ENCODE measurements around the gene PPP2R2C. TPM values are rescaled to one million over a fixed set of nuclear protein-coding genes. Genes with fewer than 3 reads are reported as not detected.

PPP2R2C gene
- total RNA-seq, 1 experiment from 2014 or later, result 9.5 TPM

DNA sequence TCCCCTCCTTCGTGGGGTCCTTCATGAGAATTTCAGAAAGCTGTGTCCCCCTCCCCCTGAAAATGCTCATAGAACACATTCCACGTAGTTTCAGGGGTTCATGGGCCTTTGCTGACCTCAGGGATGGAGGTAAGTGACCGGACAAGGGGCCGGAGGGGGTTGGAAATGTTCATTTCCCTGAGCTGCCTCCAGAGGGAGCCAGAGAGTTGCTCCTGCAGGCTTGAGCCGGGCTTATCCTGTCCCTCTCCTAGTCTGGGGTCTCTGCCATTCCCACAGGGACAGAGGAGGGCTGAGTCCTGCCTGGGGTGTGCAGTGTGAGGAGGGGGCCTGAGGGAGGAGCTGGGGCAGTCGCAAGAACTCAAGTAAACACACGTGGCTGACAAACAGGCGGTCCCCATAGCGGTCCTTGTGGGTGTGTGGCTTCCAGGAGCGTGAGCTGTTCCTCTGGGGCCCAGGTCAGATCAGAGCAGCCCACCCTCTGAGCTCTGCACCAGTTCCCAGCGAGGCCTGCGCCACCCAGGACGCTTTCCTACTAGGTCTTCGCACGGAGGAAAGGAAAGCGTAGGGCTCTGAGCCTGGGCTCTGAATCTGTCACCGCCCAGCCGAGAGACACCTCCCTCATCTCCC, 140.3 kb downstream of the PPP2R2C start:
- H3K27ac ChIP-seq (ENCODE audit: low read length), result no peak overlapping the region
- H3K79me2 ChIP-seq (ENCODE audit: low read length), result no peaks in the 10 kb centered on the region
- peak; percentile 75 for TF ChIP-seq CTCF (conservative IDR thresholded peaks at IDR 0.05; ENCODE audit: low read depth, low read length)
- no peak for TF ChIP-seq EZH2phosphoT487 (IDR thresholded peaks at IDR 0.05; ENCODE audit: borderline replicate concordance, low read length)
- no peak for TF ChIP-seq EZH2 (IDR thresholded peaks at IDR 0.05; ENCODE audit: low read length, unreplicated experiment)
- no peaks in the 10 kb centered on the region for H3K36me3 ChIP-seq (ENCODE audit: low read depth, low read length)
- peak; percentile 38; the same call in 1 of the 2 replicates for ATAC-seq
- ChIA-PET POLR2A (ENCODE audit: unreplicated experiment) (interaction anchor here (0.7 kb wide), 1 partner anchor 137 kb away, joined by 3 read pairs; no protein-coding TSS in a partner anchor), CTCF (interaction anchor here (2.1 to 2.6 kb wide), 2 partner anchors 68 to 82 kb away, joined by 6 to 10 read pairs; no protein-coding TSS in a partner anchor)
- no TSS peak for BruUV-seq (replicated peaks)
- H3K4me2 ChIP-seq (ENCODE audit: low read length), result no peak overlapping the region
- no peak overlapping the region for H3K4me3 ChIP-seq (ENCODE audit: low read length)
- H3K27me3 ChIP-seq (ENCODE audit: low read length), result no peaks in the 10 kb centered on the region
- peak; percentile 62 for DNase-seq
- H3K9ac ChIP-seq (ENCODE audit: low read length), result no peak overlapping the region
- H3K9me2 ChIP-seq (replicated peaks; ENCODE audit: low read length), result no peaks in the 10 kb centered on the region
- H2AFZ ChIP-seq (ENCODE audit: low read length), result no peak overlapping the region
- no peaks in the 10 kb centered on the region for H4K20me1 ChIP-seq (ENCODE audit: low read length)
- peaks cover under 1% of the 10 kb centered on the region for H3K4me1 ChIP-seq (ENCODE audit: insufficient read depth, low read length)
- intact Hi-C loops (cut with micrococcal nuclease), result loop anchor here (1.0 kb wide), 1 partner anchor 50 kb away; no protein-coding TSS in a partner anchor
- no peaks in the 10 kb centered on the region for H3F3A ChIP-seq (ENCODE audit: low read length, unreplicated experiment)
- H3K9me3 ChIP-seq (ENCODE audit: low read length), result no peaks in the 10 kb centered on the region

GRCh38 chr4:6331468-6331867, 140.9 kb downstream of the PPP2R2C start:
- POLR2A ChIA-PET (ENCODE audit: unreplicated experiment), result interaction anchor here (0.7 kb wide), 1 partner anchor 138 kb away, joined by 3 read pairs; no protein-coding TSS in a partner anchor

More at GRCh38 chr4:6331468-6331867, 140.9 kb downstream of the PPP2R2C start:
- H3K27ac ChIP-seq (ENCODE audit: low read length), result no peak overlapping the region
- no peak overlapping the region for H3K9ac ChIP-seq (ENCODE audit: low read length)
- H3K9me2 ChIP-seq (replicated peaks; ENCODE audit: low read length), result no peaks in the 10 kb centered on the region
- H3K4me2 ChIP-seq (ENCODE audit: low read length), result no peak overlapping the region
- intact Hi-C loops (cut with micrococcal nuclease), result no loop called here
- TF ChIP-seq CTCF (conservative IDR thresholded peaks at IDR 0.05; ENCODE audit: low read depth, low read length) (no peak), EZH2phosphoT487 (IDR thresholded peaks at IDR 0.05; ENCODE audit: borderline replicate concordance, low read length) (no peak), EZH2 (IDR thresholded peaks at IDR 0.05; ENCODE audit: low read length, unreplicated experiment) (no peak)
- no peaks in the 10 kb centered on the region for H3K9me3 ChIP-seq (ENCODE audit: low read length)
- ATAC-seq, result no peak
- no peak for DNase-seq
- H3K4me1 ChIP-seq (ENCODE audit: insufficient read depth, low read length), result peaks cover 5% of the 10 kb centered on the region
- no peaks in the 10 kb centered on the region for H3K27me3 ChIP-seq (ENCODE audit: low read length)
- H3K79me2 ChIP-seq (ENCODE audit: low read length), result no peaks in the 10 kb centered on the region
- no peaks in the 10 kb centered on the region for H4K20me1 ChIP-seq (ENCODE audit: low read length)
- BruUV-seq (replicated peaks), result no TSS peak
- no peak overlapping the region for H2AFZ ChIP-seq (ENCODE audit: low read length)
- no peaks in the 10 kb centered on the region for H3K36me3 ChIP-seq (ENCODE audit: low read depth, low read length)
- no peaks in the 10 kb centered on the region for H3F3A ChIP-seq (ENCODE audit: low read length, unreplicated experiment)
- no peak overlapping the region for H3K4me3 ChIP-seq (ENCODE audit: low read length)
- CTCF ChIA-PET, result interaction anchor here (2.1 to 2.6 kb wide), 2 partner anchors 67 to 81 kb away, joined by 6 to 10 read pairs; no protein-coding TSS in a partner anchor

Measured in PC-3 (cell line).